ENCODE data around the gene RIMS4.
"Not testable (repeated sequence)": the region's sequence is repeated elsewhere in the genome, so short reads cannot be mapped to it uniquely, and the experiment has no call there.

RIMS4 gene

GRCh38 chr20:44790638-44791393 is 19.5 kb downstream of the RIMS4 start:
- DNase-seq = no peak

DNA sequence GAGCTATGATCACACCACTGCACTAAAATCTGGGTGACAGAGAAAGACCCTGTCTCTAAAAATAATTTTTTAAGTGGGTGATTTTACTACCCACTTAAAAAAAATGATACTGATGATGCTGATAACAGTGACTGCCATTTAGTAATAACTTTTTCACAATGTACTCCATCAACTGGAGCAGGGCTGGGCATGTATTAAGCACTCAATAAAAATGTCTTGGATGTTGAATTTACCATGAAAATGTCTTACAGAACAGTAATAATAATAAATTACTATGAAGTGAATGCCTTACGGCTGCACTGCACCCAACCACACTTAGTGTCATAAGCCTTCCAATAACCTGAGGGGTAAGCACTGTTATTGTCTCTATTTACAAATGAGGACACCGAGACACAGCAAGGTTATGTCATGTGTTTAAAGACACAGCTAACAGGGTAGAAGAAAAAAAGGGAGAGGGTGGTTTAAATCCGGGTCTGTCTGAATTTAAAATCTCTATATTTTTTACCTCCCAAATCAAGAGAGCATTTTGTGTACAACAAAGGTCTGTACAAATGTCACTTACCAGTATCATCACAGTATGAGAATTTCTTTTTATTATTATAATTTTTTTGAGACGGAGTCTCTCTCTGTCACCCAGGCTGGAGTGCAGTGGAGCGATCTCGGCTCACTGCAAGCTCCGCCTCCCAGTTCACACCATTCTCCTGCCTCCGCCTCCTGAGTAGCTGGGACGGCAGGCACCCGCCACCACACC is 21.5 kb downstream of the RIMS4 start:
- DNase-seq = no peak

- DNase-seq = no peak
These were observed 23.0 kb downstream of the RIMS4 start for GRCh38 chr20:44787299-44787698.

DNA sequence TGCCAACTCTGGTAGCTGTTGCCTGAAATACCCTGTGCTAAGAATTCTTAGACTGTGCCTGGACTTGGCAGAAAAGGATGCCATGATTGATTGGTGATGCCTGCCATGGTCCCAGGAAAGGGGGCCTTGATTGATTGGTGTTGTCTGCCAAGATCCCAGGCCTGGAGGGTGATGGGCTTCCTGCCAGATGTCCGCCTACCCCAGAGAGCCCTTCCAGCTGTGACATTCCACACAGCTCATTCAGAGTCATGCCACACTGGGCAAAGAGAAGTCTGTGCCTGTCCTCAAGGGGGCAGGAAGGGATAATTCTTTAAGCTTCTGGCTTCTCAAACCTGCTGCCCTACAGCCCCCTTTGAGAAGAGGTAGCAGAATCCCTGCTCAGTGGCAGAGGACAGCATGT is 24.6 kb downstream of the RIMS4 start:
- DNase-seq = no peak

DNA sequence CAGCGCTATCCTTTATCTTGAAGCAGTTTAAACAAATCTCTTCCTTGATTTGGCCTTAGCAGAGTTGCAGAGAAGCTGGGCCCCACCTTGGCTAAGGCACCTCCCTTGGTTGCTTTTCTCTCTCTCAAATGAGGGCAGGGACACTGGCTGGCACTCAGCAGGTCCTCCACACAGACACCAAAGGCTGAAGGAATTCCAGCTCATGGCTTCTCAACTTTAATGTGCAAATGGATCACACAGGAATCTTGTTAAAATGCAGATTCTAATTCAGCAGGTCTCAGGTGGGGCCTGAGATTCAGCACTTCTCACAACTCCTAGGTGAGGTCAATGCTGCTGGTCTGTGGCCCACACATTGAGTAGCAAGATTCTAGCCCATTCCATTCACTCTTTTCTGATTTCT is 25.7 kb downstream of the RIMS4 start:
- no peak for DNase-seq

DNA sequence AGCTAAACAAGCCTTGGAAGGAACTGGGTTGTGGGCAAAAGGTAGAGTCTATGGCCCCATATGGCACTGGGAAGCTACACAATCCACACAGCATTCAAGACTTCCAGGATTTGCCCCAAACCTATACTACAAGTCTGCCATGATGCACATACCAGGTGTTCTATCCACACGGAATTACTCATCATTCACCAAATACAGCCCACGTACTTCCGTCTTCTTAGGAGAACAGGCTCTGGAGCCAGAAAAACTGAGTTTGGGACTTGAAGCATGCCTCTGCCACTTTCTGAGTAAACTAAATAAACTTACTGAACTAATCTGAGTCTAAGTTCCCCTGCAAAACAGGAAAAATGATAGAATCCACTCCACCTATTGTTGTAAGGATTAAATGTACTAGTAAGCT is 28.6 kb downstream of the RIMS4 start:
- no peak for DNase-seq

DNA sequence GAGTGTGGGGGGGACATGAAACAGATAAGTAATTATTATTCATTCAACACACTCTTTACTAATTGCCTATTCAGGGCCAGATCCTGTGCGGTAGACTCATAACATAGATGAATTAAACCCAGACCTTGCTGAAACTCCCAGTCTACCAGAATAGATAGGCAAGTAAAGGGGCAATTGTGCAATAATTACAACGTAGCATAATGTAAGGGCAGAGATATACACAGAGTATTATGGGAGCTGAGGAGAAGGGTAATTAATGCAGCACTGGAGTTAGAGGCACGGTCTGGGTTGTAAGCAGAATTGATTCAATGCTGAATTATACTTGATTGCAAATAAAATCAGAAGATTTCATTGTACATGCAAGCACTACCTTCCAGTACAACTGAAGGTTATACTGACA is 29.2 kb downstream of the RIMS4 start:
- DNase-seq = no peak

DNA sequence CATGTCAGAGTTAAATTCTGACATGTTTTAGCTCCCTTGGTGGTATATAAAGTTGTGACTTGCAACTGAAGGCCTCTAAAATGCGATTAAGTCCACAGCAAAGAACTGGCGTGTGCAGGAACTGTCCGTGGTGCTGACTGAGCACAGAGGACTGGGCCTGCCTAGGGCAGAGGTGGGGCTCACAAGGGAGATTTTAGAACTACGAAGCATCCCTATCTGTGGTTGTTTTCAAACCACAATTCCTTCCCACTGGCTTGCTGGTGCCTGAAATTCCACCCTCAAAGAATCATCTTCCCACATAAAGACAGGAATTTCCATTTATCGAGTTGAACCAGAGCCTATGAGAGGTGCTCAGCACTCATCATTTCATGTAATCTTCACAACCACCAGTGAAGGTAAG is 30.1 kb downstream of the RIMS4 start:
- DNase-seq = peak; percentile 59

- DNase-seq = no peak
These were observed 33.4 kb downstream of the RIMS4 start for GRCh38 chr20:44776980-44777379.

DNA sequence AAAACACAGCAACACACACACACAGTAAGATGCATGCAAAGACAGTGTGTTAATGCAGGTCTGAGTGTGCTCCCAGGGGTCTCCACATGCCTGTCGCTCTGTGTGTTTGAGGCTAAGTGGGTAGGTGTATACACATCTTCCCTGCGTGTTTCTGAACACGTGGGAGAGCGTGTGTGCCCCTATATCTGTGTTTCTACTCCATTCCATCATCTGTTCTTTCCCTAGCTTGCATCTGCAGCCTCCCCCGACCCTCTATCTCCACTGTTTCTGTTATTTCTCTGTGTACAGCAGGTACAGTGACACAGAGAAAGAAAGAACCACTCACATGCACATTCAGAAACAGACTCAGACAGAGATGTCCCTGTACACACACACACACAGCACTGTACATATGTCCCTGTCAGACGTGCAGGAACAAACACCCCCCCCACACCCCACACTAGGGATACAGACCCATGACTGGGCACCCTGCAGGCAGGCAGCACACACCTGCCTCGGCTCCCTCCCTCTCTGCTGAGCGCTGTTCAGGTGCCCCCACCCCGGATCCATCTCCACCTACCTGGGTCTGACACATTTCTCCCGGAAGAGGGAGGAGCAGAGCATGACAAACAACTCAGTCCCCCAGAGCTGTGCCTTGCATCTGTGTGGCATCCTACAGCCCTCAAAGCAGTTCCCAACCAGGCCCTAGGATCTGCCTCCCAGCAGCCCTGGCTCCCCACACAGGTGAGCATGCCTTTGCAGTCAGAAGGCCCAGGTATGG is 37.1 kb downstream of the RIMS4 start:
- no peak for DNase-seq

DNA sequence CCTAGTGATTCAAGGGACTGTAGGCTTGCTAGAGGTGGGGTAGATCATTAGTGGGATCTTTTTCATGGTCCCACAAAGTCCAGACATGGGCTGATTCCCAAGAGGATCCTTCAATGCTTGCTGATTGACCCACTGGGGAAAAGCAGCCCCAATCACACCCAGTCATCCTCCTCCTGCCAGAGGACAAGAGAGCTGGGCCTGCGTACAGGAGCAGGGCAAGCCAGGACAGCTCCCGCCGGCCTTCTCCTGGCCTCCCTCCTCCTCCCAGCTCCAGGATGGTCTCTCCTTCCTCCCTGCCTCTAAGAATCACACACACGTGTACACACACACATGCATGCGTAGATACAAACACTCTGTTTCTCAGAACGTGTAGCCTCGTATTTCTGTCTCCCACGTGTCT is 37.7 kb downstream of the RIMS4 start:
- no peak for DNase-seq

DNA sequence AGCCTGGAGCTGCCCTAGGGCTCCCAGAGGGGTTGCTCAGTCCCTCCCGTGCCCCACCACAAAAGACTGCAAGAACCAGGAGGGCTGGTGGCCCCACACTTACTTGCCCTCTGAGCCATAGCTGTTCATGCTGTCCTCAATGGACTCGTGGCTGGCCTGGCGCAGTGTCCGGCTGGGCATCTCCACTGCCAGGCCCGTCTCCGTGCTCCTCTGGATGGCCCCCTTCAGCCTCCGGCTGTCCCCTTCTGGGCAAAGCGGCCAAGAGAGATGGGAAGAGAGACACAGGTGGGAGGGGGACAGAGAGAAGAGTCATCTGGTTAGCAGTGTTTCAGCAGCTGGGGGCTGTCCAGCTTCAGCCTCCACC is 39.2 kb downstream of the RIMS4 start:
- DNase-seq = no peak

DNA sequence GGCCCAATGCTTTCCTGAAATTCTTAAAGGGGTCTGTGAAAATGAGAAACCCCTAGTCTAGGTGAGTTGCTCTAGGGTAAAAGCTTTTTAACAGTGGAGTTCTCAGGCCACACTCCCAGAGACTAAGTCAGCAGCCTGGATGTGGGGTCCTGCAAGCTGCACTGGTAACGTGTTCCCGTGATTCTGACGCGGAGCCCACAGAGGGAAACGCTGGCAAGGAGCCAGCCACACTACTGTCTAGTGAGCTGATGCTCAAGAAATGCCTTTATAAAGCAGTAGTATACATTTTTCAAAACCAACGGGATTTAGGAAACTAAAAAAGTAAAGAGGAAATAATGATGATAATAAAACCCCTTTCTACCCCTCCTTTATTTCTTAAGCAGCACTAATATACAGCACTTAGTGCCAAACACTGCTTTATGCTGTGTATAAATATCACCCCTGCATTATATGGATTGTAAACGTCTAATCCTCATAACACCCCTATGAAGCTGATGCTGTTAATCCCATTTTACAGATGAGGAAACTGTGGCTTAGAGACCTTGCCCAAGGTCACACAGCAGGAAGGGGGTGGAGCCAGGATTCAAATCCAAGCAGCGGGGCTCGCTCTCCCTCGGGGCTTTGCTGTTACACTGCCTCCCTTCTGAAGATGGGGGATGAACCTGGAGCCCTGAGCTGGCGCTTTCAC is 39.7 kb downstream of the RIMS4 start:
- DNase-seq = no peak

GRCh38 chr20:44769481-44769863 is 40.9 kb downstream of the RIMS4 start:
- DNase-seq = no peak

- DNase-seq = no peak
These were observed 41.4 kb downstream of the RIMS4 start for GRCh38 chr20:44768854-44769480.

DNA sequence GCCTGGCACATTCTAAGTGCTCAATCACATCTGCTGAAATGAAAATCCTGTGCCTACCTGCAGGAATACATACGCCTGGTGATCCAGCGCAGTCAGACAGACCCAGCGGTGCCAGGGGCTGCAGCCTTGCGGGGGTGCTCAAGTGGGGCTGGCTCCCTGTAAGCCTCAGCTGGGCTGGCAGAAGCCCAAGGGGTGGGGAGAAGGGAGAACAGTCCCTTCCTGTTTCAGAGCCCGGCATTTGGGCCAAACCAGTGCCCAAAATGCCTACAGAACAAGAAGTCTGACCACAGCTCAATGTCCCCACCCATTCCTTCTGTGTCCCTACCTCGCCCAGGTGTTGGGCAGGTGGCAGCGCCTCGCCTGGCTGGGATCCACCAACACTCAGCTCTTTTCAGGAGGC is 42.1 kb downstream of the RIMS4 start:
- DNase-seq = no peak

GRCh38 chr20:44765701-44766347 is 44.5 kb downstream of the RIMS4 start:
- no peak for DNase-seq

- no peak for DNase-seq
These were observed 45.3 kb downstream of the RIMS4 start for GRCh38 chr20:44765091-44765490.

- not testable (repeated sequence) for DNase-seq
These were observed 46.5 kb downstream of the RIMS4 start for GRCh38 chr20:44763798-44764197.

- no peak for DNase-seq
These were observed 47.7 kb downstream of the RIMS4 start for GRCh38 chr20:44762466-44763140.

GRCh38 chr20:44761423-44761822 is 48.9 kb downstream of the RIMS4 start:
- no peak for DNase-seq

- no peak for DNase-seq
These were observed 50.8 kb downstream of the RIMS4 start for GRCh38 chr20:44759595-44759994.
